AG04450 (cell line): Measurements from ENCODE around the gene ILRUN. TPM values are rescaled to one million over a fixed set of nuclear protein-coding genes. Genes with fewer than 3 reads are reported as not detected.
A peak's percentile ranks its signal among the peaks of the same experiment; 100 is the strongest.
"Not testable (repeated sequence)": the region's sequence is repeated elsewhere in the genome, so short reads cannot be mapped to it uniquely, and the experiment has no call there.

Experiments used
- CTCF ChIA-PET: fragments of 300-600, 350-600 bp; formaldehyde crosslinking; extraction: SDS; loops from one replicate; lab custom pipeline; 2022; ENCODE audit warnings: antibody characterized with exemption, inconsistent platforms; lab: Charles Lee
- POLR2A ChIA-PET: fragments of 350-600 bp; formaldehyde crosslinking; extraction: SDS; loops from one replicate; lab custom pipeline; 2021; ENCODE audit warnings: antibody characterized with exemption, inconsistent platforms; lab: Yijun Ruan, JAX
- DNase-seq: peaks from one replicate; pipeline ENCODE4 v3.0.0-alpha.2; 2011; ENCODE audit warnings: low read depth, low spot score
- H3K27ac ChIP-seq: one replicate; pipeline ENCODE4 v1.5.1; 2012; ENCODE audit warnings: low read depth, low read length, control low read depth
- H3K27me3 ChIP-seq: one replicate; pipeline ENCODE4 v1.6.0; 2012; ENCODE audit warnings: low read length; ENCODE audit not compliant: control insufficient read depth, insufficient read depth
- H3K4me3 ChIP-seq: 2 replicates; pipeline ENCODE4 v1.5.1; 2011; ENCODE audit warnings: mild to moderate bottlenecking, low read depth, low read length, control low read depth
- H3K9me3 ChIP-seq: 2 replicates; pipeline ENCODE4 v1.5.1; 2012; ENCODE audit warnings: low read length; ENCODE audit not compliant: control insufficient read depth, insufficient read depth
- polyA plus RNA-seq: library from polyadenylated mRNA; depleted of rRNA; stranded (reverse); fragments of >200 nt; gene quantifications from 2 replicates; pipeline ENCODE4 v1.2.3, GENCODE V29; 2011
- TF ChIP-seq, protein P1 (sequence below): IDR thresholded peaks from 2 replicates; pipeline ENCODE4 v1.5.1; 2011; ENCODE audit warnings: low read depth, low read length, control low read depth, inconsistent platforms

Gene ILRUN
- polyA plus RNA-seq, 1 experiment: 57.0 TPM

DNA sequence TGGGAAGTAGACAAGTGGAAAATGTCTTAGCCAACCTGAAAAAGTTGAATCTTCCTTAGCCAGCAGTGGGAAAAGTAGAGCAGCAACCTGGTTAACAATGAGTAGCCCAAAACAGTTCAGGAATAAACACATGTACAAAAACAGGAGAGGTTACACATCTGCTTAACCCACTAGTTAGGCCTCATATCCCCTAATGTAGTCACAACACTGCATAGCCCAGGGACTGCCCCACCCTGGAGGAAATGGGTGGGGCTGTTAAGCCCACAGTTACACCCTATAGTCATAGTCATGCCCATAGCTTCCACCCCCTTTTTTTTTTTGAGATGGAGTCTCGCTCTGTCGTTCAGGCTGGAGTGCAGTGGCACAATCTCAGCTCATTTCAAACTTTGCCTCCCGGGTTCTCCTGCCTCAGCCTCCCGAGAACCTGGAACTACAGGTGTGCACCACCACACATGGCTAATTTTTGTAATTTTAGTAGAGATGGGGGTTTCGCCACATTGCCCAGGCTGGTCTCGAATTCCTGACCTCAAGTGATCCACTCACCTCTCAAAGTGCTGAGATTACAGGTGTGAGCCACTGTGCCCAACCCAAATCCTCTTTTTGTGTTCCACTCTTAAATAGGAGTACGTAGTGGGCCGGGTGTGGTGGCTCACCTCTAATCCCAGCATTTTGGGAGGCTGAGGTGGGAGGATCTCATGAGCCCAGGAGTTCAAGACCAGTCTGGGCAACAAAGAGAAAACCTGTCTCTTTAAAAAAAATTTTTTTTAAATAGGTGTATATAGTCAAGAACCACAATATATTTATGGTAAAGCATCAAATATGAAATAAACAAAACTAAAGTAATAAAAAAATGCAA is 24.5 kb downstream of the ILRUN start:
- no peaks in the 10 kb centered on the region for H3K27me3 ChIP-seq
- no peak overlapping the region for H3K4me3 ChIP-seq
- DNase-seq: no peak
- CTCF ChIA-PET: no interaction called here
- H3K27ac ChIP-seq: peak overlapping the region; percentile 3
- TF ChIP-seq, protein P1, sequence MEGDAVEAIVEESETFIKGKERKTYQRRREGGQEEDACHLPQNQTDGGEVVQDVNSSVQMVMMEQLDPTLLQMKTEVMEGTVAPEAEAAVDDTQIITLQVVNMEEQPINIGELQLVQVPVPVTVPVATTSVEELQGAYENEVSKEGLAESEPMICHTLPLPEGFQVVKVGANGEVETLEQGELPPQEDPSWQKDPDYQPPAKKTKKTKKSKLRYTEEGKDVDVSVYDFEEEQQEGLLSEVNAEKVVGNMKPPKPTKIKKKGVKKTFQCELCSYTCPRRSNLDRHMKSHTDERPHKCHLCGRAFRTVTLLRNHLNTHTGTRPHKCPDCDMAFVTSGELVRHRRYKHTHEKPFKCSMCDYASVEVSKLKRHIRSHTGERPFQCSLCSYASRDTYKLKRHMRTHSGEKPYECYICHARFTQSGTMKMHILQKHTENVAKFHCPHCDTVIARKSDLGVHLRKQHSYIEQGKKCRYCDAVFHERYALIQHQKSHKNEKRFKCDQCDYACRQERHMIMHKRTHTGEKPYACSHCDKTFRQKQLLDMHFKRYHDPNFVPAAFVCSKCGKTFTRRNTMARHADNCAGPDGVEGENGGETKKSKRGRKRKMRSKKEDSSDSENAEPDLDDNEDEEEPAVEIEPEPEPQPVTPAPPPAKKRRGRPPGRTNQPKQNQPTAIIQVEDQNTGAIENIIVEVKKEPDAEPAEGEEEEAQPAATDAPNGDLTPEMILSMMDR: no peak
- H3K9me3 ChIP-seq: no peaks in the 10 kb centered on the region
- POLR2A ChIA-PET: no interaction called here

DNA sequence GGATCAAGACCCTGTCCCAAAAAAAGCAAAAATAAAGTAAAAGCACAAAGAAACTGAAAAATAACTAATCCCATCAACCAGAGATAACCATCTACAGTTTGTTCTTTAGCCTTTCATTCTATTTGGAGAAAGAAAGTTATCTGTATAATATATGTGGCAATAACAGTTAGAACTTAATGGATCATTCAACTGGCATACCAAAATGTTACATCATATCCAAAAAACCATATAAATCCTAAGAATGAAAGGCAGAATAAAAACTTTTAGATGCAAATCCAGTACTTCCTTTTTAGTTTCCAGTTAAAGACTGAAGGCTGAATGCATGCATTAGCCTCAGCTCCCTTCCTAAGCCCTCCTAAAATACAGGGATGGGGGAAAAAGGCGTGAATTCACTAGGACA is 25.2 kb downstream of the ILRUN start:
- no peak for DNase-seq
- ChIA-PET POLR2A (no interaction called here), CTCF (no interaction called here)
- H3K9me3 ChIP-seq: no peaks in the 10 kb centered on the region
- H3K27ac ChIP-seq: peak overlapping the region; percentile 3
- TF ChIP-seq, protein P1: no peak
- H3K27me3 ChIP-seq: no peaks in the 10 kb centered on the region
- H3K4me3 ChIP-seq: no peak overlapping the region

DNA sequence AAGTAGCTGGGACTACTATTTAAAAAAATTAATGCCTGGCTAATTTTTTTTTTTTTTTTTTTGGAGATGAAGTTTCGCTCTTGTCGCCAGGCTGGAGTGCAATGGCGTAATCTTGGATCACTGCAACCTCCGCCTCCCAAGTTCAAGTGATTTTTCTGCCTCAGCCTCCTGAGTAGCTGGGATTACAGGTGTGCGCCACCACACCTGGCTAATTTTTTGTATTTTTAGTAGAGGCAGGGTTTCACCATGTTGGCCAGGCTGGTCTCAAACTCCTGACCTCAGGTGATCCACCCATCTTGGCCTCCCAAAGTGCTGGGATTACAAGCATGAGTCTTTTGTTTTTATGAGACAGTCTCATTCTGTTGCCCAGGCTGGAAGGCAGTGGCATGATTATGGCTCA is 27.8 kb downstream of the ILRUN start:
- H3K4me3 ChIP-seq, H3K27ac ChIP-seq, CTCF ChIA-PET, POLR2A ChIA-PET, DNase-seq, H3K27me3 ChIP-seq, H3K9me3 ChIP-seq: not testable (repeated sequence)

DNA sequence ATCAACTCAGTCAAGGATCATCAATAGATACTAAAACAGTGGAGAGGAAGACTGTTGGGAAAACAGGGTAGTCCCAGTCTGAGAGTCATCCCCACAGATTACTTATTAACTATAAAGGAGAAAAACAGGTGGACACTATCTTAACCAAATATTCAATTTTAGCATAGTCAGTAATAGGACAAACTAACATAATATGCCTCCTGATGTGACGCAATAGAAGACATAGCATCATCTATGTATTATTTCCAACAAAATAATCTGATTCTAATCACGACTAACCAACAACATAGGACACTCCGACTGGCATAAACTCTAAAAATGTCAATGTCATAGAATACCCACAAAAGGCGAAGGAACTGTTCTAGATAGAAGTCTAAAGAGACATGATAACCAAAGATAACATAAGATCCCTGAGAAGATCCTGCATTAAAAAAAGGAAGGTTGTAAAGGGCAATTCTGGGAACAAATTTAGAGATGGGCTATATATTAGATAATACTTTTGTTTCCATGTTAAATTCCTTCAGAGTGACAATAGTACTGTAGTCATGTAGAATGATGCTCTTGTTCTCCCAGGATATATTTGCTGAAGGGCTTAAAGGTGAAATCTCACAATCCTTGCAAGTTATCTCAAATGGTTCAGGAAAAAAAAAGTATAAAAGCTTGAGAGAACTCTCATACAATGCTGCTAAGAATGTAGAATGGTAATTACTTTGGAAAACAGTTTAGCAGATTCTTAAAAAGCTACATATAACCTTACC is 28.9 kb downstream of the ILRUN start:
- Histone ChIP-seq H3K9me3 (no peaks in the 10 kb centered on the region), H3K4me3 (no peak overlapping the region), H3K27me3 (no peaks in the 10 kb centered on the region), H3K27ac (no peak overlapping the region)
- CTCF ChIA-PET: no interaction called here
- DNase-seq: no peak
- POLR2A ChIA-PET: no interaction called here
- TF ChIP-seq, protein P1: no peak

DNA sequence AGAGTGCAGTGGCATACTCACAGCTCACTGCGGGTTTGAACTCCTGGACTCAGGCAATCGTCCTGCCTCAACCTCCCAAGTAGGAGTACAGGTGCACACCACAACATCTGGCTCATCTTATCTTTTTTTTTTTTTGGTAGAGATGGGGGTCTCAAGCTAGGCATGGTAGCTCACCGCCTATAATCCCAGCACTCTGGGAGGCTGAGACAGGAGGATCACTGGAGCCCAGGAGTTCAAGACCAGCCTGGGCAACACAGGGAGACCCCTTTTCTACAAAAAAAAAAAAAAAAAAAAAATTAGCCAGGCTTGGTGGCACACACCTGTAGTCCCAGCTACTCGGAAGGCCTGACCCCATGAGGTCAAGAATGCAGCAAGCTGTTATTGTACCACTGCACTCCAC is 31.5 kb downstream of the ILRUN start:
- TF ChIP-seq, protein P1: no peak
- Histone ChIP-seq H3K27ac (peak overlapping the region; percentile 73), H3K4me3 (no peak overlapping the region), H3K27me3 (no peaks in the 10 kb centered on the region), H3K9me3 (no peaks in the 10 kb centered on the region)
- ChIA-PET POLR2A (no interaction called here), CTCF (interaction anchor here (0.7 to 1.2 kb wide), 2 partner anchors 29 to 56 kb away, joined by 3 read pairs; no protein-coding TSS in a partner anchor)
- no peak for DNase-seq
